CD14-positive monocyte (primary cell): ENCODE data around the gene CNOT11. TPM values are rescaled to one million over a fixed set of nuclear protein-coding genes. Genes with fewer than 3 reads are reported as not detected.
A peak's percentile ranks its signal among the peaks of the same experiment; 100 is the strongest.

Source experiments
- DNase-seq, 3 donors: peaks; one replicate each; pipeline ENCODE4 v3.0.0-alpha.2; 2011 to 2022
- H2AFZ ChIP-seq: 2 replicates; pipeline ENCODE4 v1.6.0; 2012; ENCODE audit warnings: mild to moderate bottlenecking, low read depth, low read length, inconsistent platforms; ENCODE audit not compliant: insufficient read depth, poor library complexity, severe bottlenecking
- H3K27ac ChIP-seq, 2 donors: 1 replicate in 1 of 2; 2 replicates in 1 of 2; pipeline ENCODE4 v1.5.1; 2012 to 2013; ENCODE audit warnings: low read length in 2 of 2, control low read depth in 1 of 2, inconsistent platforms in 1 of 2, low read depth in 1 of 2, mild to moderate bottlenecking in 1 of 2
- H3K27me3 ChIP-seq, 2 donors: one replicate each; pipeline versions ENCODE4 v1.6.0 to v1.6.1; 2011 to 2013; ENCODE audit warnings: low read length in 2 of 2; ENCODE audit not compliant: control insufficient read depth in 2 of 2, insufficient read depth in 2 of 2
- H3K36me3 ChIP-seq, 2 donors: replicated peaks in 1 of 2; 1 replicate in 1 of 2; 2 replicates in 1 of 2; pipeline versions ENCODE4 v1.5.1 to v1.6.1; 2012 to 2013; ENCODE audit warnings: low read length in 2 of 2, control low read depth in 1 of 2, inconsistent platforms in 1 of 2, mild to moderate bottlenecking in 1 of 2; ENCODE audit not compliant: insufficient read depth in 2 of 2, control insufficient read depth in 1 of 2
- H3K4me1 ChIP-seq, 2 donors: 1 replicate in 1 of 2; 2 replicates in 1 of 2; pipeline versions ENCODE4 v1.5.1 to v1.6.1; 2012 to 2013; ENCODE audit warnings: low read length in 2 of 2, control low read depth in 1 of 2, inconsistent platforms in 1 of 2, mild to moderate bottlenecking in 1 of 2, moderate library complexity in 1 of 2; ENCODE audit not compliant: insufficient read depth in 2 of 2, control insufficient read depth in 1 of 2
- H3K4me2 ChIP-seq: replicated peaks from 2 replicates; pipeline ENCODE3; 2012; ENCODE audit warnings: low read length, moderate library complexity, mild to moderate bottlenecking; ENCODE audit not compliant: poor library complexity, severe bottlenecking; ENCODE audit errors: extremely low read depth
- H3K4me3 ChIP-seq, 3 experiments: fragments of 200-600 bp in 1 of 3; sonication (generic) in 1 of 3; replicated peaks in 1 of 3; 1 replicate in 2 of 3; 2 replicates in 1 of 3; pipeline ENCODE4 v1.5.1; 2011 to 2013; ENCODE audit warnings: low read length in 3 of 3, mild to moderate bottlenecking in 3 of 3, control low read depth in 2 of 3, low read depth in 2 of 3, inconsistent platforms in 1 of 3, moderate library complexity in 1 of 3
- H3K79me2 ChIP-seq: 2 replicates; pipeline ENCODE4 v1.6.0; 2012; ENCODE audit warnings: mild to moderate bottlenecking, control low read depth, inconsistent platforms, low read length, moderate library complexity; ENCODE audit not compliant: insufficient read depth
- H3K9ac ChIP-seq: 2 replicates; pipeline ENCODE4 v1.6.0; 2017; ENCODE audit warnings: low read length, mild to moderate bottlenecking; ENCODE audit not compliant: insufficient read depth, poor library complexity, severe bottlenecking
- H3K9me3 ChIP-seq, 2 donors: replicated peaks in 1 of 2; 1 replicate in 1 of 2; 2 replicates in 1 of 2; pipeline versions ENCODE4 v1.5.1 to v1.6.1; 2012 to 2013; ENCODE audit warnings: low read length in 2 of 2, control low read depth in 1 of 2; ENCODE audit not compliant: control insufficient read depth in 1 of 2, insufficient read depth in 1 of 2
- H4K20me1 ChIP-seq: 2 replicates; pipeline ENCODE4 v1.6.0; 2012; ENCODE audit warnings: mild to moderate bottlenecking, low read length, control low read depth, moderate library complexity; ENCODE audit not compliant: insufficient read depth
- H3K27ac Mint-ChIP-seq, 7 donors: one replicate each; pipeline ENCODE4 v1.8.0; 2020; ENCODE audit warnings: mild to moderate bottlenecking in 7 of 7, mixed read lengths in 7 of 7, moderate library complexity in 6 of 7, inconsistent platforms in 2 of 7
- H3K27me3 Mint-ChIP-seq, 3 donors: one replicate each; pipeline ENCODE4 v1.8.0; 2021 to 2022; ENCODE audit warnings: low read depth in 3 of 3, mild to moderate bottlenecking in 3 of 3, mixed read lengths in 3 of 3, moderate library complexity in 3 of 3, inconsistent platforms in 1 of 3
- H3K36me3 Mint-ChIP-seq, 2 donors: one replicate each; pipeline ENCODE4 v1.8.0; 2020; ENCODE audit warnings: mixed read lengths in 2 of 2, inconsistent platforms in 1 of 2, mild to moderate bottlenecking in 1 of 2
- H3K4me1 Mint-ChIP-seq: one replicate; pipeline ENCODE4 v1.8.0; 2020; ENCODE audit warnings: mild to moderate bottlenecking, mixed read lengths
- H3K4me3 Mint-ChIP-seq, 2 donors: one replicate each; pipeline ENCODE4 v1.8.0; 2020; ENCODE audit warnings: mild to moderate bottlenecking in 2 of 2, mixed read lengths in 2 of 2, moderate library complexity in 1 of 2
- H3K9me3 Mint-ChIP-seq, 7 donors: one replicate each; pipeline ENCODE4 v1.8.0; 2020 to 2022; ENCODE audit warnings: mixed read lengths in 7 of 7, mild to moderate bottlenecking in 6 of 7, moderate library complexity in 6 of 7, inconsistent platforms in 2 of 7
- WGBS: methylation state at CpG from one replicate; pipeline ENCODE4 v1.1.5; 2013; ENCODE audit warnings: missing lambda C conversion rate; ENCODE audit not compliant: insufficient coverage; 5-methylcytosine and 5-hydroxymethylcytosine counted together
- intact Hi-C, 2 donors: fragments of 100-400 bp; cut with micrococcal nuclease; formaldehyde crosslinking; loops; one replicate each; pipeline versions ENCODE4 v1.15.0 to v1.15.1; 2023
- polyA plus RNA-seq, 3 donors: library from polyadenylated mRNA; depleted of rRNA in 1 of 3; unstranded in 2 of 3; stranded (reverse) in 1 of 3; fragments of 300-500 nt in 2 of 3; fragments of >200 nt in 1 of 3; fragmentation: Illumina TruSeq in 2 of 3; gene quantifications; 1 replicate in 2 of 3; 2 replicates in 1 of 3; pipeline ENCODE4 v1.2.3, GENCODE V29; 2012 to 2021
- TF ChIP-seq, protein P1 (sequence below): fragments of 200-600 bp; IDR thresholded peaks from one replicate; pipeline ENCODE4 v1.8.0; 2022; ENCODE audit warnings: antibody characterized with exemption, mild to moderate bottlenecking

CNOT11 gene
- polyA plus RNA-seq, 3 donors = 38.2 to 39.0 (median 38.4) TPM

DNA sequence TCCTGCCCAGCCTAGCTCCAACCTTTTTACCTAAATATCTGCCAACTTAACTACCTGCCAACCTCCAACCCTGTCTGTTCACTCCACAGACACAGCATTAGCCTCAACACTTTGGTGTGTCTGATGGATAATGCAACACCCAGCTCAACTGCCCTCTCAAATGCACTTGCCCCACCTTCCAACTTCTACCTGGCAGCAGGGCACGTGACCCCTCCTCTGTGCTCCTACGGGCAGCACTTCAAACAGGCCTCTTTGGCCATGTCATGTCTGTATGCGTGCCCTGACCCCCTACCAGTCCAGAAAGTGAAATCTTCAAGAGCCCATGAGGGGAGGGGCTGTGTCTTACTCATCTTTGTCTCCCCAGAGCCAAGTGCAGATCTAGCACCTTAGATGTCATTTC lies 30.3 kb downstream of the CNOT11 start:
- intact Hi-C loops = no loop called here
- no peaks in the 10 kb centered on the region for H3K27me3 ChIP-seq
- peaks cover 100% of the 10 kb centered on the region for H4K20me1 ChIP-seq
- H3K4me3 Mint-ChIP-seq = no peak overlapping the region
- peak overlapping the region in 3 of 7 donors; percentile 1 to 64 (median 17) for H3K27ac Mint-ChIP-seq
- H3K9me3 Mint-ChIP-seq = no peaks in the 10 kb centered on the region
- no CpG with 5 or more reads among the region's 3 CpGs for WGBS
- peaks cover 2% of the 10 kb centered on the region for H3K79me2 ChIP-seq
- no peak overlapping the region for H3K4me2 ChIP-seq
- H3K9ac ChIP-seq = no peak overlapping the region
- H3K36me3 Mint-ChIP-seq = peaks cover 86 to 97% of the 10 kb centered on the region in 2 donors
- peaks cover 7% of the 10 kb centered on the region for H3K4me1 Mint-ChIP-seq
- H3K27ac ChIP-seq = no peak overlapping the region
- H3K4me1 ChIP-seq = no peaks in the 10 kb centered on the region
- no peak for DNase-seq
- TF ChIP-seq, protein P1, sequence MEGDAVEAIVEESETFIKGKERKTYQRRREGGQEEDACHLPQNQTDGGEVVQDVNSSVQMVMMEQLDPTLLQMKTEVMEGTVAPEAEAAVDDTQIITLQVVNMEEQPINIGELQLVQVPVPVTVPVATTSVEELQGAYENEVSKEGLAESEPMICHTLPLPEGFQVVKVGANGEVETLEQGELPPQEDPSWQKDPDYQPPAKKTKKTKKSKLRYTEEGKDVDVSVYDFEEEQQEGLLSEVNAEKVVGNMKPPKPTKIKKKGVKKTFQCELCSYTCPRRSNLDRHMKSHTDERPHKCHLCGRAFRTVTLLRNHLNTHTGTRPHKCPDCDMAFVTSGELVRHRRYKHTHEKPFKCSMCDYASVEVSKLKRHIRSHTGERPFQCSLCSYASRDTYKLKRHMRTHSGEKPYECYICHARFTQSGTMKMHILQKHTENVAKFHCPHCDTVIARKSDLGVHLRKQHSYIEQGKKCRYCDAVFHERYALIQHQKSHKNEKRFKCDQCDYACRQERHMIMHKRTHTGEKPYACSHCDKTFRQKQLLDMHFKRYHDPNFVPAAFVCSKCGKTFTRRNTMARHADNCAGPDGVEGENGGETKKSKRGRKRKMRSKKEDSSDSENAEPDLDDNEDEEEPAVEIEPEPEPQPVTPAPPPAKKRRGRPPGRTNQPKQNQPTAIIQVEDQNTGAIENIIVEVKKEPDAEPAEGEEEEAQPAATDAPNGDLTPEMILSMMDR = no peak
- peaks cover 0 to 2% (median 0%) of the 10 kb centered on the region in 3 donors for H3K27me3 Mint-ChIP-seq
- no peak overlapping the region for H2AFZ ChIP-seq
- H3K9me3 ChIP-seq = no peaks in the 10 kb centered on the region
- peaks cover 100% of the 10 kb centered on the region in 2 donors for H3K36me3 ChIP-seq
- no peak overlapping the region for H3K4me3 ChIP-seq

DNA sequence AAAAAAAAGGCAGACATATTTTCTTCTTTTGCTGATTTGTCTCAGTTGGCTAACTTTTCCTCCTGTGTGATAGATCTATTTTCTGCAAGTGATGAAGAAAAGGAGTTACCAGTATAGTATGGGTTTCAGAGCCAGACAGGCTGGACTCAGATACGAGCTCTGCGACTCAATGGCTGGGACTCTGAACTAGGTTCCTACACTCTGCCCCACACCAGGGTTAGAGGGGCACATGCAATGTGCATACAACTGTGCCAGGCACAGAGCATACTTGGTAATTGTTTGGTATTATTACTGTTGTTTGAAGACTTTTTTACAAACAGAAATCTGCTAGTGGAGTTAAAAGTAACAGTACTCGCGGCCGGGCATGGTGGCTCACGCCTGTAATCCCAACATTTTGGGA lies 34.0 kb downstream of the CNOT11 start:
- no peak for DNase-seq
- Histone ChIP-seq H3K36me3 (peaks cover 84 to 93% of the 10 kb centered on the region in 2 donors), H3K9ac (no peak overlapping the region), H3K27ac (no peak overlapping the region), H3K9me3 (no peaks in the 10 kb centered on the region), H2AFZ (no peak overlapping the region), H3K4me2 (no peak overlapping the region), H3K4me3 (no peak overlapping the region), H4K20me1 (peaks cover 100% of the 10 kb centered on the region), H3K27me3 (no peaks in the 10 kb centered on the region), H3K4me1 (no peaks in the 10 kb centered on the region), H3K79me2 (peaks cover 8% of the 10 kb centered on the region)
- Mint-ChIP-seq H3K27ac (no peak overlapping the region), H3K4me1 (peaks cover 2% of the 10 kb centered on the region), H3K9me3 (no peaks in the 10 kb centered on the region), H3K4me3 (no peak overlapping the region), H3K36me3 (peaks cover 79 to 87% of the 10 kb centered on the region in 2 donors), H3K27me3 (peaks cover 0 to 2% (median 0%) of the 10 kb centered on the region in 3 donors)
- WGBS = no CpG with 5 or more reads among the region's 6 CpGs
- TF ChIP-seq, protein P1 = no peak
- intact Hi-C loops = no loop called here
